Activated T-cell treated with anti-CD3 and anti-CD28 coated beads for 1 hour (primary cell): ENCODE measurements around the gene SETD1A.

Source experiments
- DNase-seq: peaks from one replicate; pipeline ENCODE4 v3.0.0-alpha.2; 2020; ENCODE audit warnings: low read depth

SETD1A gene

DNA sequence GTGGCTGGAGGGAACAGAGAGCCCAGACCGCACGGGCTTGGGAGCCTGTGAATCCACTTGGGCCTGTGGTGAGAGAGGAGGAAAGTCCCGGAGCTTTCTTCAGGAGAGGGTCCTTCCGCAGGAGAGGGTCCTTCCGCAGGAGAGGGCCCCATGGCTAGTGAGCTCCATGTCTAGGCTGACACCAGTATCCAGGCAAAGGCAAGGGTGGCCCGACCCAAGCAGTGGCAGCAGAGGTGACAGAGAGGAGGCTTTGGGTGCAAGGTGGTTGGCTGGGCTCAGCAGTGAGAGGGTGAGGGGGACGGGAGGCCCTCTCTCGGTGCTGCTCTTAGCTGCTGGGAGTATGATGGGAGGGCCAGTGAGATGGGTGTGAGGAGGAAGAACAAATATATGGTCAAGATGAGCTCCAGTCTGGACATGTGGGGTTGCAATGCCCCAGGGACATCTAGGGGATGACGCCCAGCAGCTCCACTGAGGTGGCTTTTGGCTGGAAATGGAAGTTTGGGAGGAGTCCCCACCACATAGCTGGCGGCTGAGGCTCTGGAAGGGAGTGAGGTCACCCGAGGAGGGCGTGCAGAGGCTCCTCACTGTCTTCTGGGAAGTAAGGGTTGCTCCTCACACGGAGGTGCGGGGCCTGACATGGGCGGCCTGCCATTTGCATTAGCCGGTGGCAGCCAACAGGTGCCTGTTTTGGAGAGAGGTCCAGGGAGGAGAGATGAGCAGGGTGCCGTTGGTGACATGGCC, 25.2 kb downstream of the SETD1A start:
- no peak for DNase-seq

GRCh38 chr16:30983289-30983889, 25.8 kb downstream of the SETD1A start:
- no peak for DNase-seq

DNA sequence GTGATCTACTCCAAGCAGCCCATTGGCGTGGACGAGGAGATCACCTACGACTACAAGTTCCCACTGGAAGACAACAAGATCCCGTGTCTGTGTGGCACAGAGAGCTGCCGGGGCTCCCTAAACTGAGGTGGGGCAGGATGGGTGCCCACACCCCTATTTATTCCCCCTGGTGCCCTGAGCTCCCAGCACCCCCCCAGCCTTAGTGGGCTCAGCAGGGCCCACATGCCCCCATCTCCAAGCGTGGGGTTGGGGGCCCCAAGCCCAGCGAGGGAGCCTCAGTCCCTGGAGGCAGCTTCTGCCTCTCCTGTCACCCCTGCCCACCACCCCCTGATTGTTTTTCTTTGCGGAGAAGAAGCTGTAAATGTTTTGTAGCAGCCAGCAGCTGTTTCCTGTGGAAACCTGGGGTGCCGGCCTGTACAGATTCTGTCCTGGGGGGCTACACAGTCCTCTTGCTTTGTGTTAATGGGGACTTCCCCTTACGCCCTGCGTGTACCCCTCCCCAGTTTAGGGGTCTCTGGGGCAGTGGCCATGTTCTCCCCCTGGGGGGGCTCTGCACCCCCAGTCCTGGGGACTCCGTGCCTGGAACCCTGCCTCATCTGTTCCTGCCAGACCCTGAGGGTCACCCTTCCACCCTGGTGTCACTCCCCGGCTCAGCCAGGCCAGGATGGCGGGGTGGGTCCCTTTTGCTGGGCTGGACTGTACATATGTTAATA, 26.5 kb downstream of the SETD1A start:
- no peak for DNase-seq

DNA sequence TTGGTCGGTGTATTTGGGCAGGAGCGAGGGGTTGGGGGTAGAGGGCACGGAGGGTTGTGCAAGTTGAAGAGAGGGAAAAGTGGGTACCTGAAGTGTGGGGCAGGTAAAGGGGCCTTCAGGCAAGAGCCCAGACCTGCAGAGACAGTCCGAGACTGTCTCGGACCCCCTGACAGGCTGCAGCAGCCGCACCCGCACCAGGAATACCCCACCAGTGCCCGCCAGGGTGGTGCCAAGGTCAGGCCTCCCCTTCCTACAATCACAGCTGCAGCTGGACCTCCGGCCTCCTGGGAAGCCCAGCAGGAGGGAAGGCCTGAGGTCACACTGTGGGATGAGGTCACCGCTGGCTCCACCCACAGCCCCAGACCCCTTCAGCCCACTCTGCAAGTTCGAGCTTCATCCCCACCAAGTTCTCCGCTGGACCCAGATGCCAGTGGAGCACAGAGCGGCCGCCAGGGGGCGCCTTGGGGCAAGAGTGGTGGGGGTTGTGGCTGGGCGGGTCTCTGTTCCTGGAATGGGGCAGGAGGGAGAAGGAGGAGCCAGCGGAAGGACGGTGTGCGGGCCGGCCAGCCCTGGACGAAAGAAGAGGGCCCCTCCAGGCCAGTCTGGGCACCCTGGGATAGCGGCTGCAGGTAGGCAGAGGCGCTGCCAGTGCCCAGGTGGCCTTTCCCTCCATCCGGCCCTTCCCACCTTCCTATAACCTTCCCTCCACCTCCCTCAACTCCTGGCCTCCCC, 27.3 kb downstream of the SETD1A start, which contains the start of gene HSD3B7:
Gene HSD3B7 (plus strand): TSS at position 539 of the 732 bp plus-strand sequence. CDS start 452 bp downstream, outside the sequence.
- peak; percentile 84 for DNase-seq

- DNase-seq, result no peak
These were observed 28.0 kb downstream of the SETD1A start for GRCh38 chr16:30985401-30986128.

DNA sequence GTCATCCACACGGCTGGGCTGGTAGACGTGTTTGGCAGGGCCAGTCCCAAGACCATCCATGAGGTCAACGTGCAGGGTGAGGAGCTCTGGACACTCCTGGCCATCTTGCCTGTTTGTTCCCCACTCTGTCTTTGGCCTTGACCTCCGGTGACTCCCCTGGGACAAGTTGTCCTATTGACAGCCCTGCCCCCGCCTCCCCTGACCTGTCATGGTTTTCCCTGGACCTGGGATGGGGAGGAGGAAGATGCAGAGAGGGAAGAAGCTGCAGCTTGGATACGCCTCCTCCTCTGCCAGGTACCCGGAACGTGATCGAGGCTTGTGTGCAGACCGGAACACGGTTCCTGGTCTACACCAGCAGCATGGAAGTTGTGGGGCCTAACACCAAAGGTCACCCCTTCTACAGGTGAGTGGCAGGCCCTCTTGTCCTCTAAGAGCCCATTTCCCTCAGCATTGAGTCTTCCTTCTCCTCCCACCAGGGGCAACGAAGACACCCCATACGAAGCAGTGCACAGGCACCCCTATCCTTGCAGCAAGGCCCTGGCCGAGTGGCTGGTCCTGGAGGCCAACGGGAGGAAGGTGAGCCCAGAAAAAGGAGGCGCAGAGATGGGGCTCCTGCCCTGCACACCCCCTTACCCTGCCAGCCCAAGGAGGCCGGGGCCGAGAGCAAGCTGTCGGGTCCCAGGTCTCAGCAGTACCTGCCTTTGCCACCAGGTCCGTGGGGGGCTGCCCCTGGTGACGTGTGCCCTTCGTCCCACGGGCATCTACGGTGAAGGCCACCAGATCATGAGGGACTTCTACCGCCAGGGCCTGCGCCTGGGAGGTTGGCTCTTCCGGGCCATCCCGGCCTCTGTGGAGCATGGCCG, 28.8 kb downstream of the SETD1A start:
- no peak for DNase-seq

DNA sequence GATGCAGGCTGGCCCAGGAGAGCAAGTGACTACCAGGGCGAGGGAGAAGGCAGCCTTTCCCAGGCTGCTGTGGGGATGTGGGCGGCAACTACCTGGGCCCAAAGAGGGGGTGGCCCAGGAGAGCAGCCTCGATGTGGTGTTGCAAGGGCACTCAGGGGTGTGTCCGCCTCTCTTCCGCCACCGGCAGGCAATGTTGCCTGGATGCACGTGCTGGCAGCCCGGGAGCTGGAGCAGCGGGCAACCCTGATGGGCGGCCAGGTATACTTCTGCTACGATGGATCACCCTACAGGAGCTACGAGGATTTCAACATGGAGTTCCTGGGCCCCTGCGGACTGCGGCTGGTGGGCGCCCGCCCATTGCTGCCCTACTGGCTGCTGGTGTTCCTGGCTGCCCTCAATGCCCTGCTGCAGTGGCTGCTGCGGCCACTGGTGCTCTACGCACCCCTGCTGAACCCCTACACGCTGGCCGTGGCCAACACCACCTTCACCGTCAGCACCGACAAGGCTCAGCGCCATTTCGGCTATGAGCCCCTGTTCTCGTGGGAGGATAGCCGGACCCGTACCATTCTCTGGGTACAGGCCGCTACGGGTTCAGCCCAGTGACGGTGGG, 30.1 kb downstream of the SETD1A start:
- no peak for DNase-seq

- no peak for DNase-seq
These were observed 32.0 kb downstream of the SETD1A start for GRCh38 chr16:30989469-30990047.

DNA sequence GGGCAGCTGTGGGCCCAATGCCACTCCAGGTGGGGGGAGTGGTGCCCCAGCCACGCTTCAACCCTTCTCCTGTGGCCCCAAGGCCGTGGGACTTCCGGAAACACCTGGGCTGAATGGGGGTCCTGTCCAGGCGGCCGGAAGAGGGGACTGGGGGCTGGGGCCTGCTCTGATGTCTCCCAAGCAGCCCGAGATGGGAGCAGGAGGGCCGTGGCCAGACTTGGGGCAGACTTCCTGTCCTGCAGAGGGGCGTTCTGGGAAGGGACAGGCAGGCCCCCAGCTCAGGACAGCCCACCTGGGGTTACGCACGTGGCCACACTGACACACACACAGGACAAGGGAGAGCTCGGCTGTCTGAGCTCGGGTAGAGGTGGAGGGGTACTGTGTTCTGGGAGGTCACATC, 32.6 kb downstream of the SETD1A start:
- no peak for DNase-seq

GRCh38 chr16:30991052-30991451, 33.5 kb downstream of the SETD1A start:
- DNase-seq, result no peak

DNA sequence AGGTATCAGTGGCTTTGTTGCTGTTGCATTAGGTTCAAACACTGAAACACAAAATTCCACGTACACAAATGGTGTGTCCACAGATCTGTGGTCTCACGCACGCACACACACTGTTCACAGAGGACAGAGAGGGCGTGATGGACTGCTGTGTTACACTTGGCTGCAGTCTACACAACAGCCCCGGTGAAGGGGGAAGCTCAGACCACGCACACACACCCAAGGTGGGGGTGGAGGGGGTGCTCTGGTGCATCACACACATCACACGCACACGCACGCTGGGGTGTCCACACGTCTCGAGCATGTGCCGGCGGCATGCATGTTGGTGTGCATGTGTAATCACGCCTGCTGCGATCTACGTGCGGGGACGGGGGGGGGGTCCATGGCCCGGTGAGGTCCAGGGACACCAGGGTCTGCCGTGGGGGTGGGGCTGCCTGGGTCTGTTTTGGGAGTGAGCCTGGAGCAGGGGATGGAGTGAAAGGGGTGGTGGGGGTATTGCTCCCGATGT, 34.8 kb downstream of the SETD1A start:
- no peak for DNase-seq

DNA sequence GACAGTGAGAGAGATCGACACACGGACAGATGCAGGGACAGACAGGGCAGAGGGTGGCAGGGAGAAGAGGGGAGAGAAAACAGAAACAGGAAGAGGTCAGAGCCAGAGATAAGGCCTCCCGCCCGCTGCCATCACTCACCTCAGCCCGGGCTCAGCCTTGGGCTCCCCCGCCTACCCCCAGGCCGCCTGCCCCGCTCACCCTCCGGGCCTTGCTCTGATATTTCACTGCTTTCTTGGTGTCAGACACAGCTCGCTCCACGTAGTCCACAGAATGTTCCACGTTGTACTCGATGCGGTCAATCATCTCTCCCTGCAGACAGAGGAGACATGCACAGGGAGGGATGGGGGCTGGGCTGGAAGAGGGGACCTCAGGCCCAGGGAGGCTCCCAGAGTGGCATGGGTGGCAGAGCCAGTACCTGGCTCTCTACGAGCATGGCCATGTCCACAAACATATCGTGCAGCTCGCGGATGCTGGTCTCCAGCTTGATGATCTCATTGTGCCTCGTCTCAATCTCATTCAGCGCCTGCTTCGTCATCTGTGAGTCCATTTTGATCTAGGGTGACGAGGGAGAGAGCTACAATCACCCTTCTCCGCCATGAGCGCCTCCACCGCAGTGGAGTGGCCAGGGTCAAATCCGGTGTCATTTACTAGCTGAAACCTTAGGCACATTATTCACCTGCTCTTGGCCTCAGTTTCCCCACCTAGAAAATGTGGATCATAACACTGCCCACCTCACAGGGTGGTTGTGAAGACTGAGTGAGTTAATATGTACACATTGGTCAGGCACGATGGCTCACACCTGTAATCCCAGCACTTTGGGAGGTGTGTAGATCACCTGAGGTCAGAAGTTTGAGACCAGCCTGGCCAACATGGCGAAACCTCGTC, 35.6 kb downstream of the SETD1A start:
- DNase-seq, result no peak

- DNase-seq, result no peak
These were observed 38.4 kb downstream of the SETD1A start for GRCh38 chr16:30995927-30996323.

DNA sequence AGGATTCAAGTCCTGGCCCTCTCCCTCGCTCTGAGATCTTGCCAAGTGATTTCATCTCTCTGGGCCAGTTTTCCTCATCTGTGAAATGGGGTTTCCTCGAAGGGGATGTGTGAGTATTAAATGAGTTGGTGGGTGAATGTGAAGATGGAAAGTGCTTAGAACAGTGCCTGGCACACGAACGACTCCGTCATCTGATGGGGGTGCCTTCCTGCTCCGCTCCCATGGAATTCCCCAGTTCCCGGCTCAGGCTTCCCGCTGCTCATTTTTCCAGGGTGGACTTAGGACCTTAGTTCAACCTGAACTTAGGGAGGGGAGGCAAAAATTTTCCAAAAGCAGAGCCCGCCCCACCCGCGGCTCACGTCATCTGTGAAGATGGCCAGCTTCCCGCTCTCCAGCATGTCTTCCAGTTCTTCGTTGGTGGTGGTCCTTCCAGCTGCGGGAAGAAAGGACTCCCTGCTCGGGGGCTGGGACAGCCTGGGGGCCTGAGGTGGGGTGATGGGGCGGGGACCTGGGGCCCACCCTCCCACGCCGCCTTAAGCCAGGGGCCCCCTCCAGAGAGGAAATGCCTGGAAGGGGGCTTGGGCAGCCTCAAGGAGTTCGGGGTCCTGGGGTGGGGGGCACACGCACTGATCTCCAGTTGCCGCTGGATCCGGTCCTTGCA, 38.9 kb downstream of the SETD1A start:
- no peak for DNase-seq

DNA sequence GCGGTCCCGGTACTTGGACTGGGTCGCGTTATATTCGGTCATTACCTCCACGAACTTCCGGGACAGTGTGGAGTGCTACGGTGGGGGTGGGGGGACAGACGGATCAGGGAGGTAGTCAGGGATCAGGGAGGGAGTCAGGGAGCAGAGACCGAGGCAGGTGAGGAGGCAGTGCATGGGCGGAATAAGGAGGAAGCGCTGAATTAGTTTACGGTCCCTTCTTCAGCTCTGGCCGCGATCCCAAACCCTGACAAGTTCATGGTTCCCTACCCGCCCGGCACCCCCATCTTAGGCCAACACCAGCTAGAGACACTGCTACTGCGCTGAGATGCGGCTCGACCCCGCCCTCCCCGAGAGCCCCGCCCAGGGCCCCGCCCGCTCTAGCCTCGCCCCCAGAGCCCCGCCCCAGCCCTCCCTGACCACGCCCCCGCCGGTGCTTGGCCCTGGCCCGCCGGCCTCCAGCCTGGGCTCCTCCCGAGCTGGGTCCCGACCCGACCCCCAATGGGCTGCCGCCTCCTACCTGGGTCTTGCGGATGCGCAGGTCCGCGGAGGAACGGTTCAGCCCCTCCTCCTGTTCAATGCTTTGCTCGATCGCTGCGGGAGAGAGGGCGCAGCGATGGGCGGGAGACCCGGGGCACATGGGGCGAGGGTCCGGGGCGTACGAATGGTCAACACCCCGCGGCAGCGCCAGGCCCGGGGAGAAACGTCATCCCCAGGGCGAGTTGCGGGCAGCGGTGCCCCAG, 39.6 kb downstream of the SETD1A start:
- DNase-seq, result peak; percentile 82

GRCh38 chr16:30997725-30998711, 40.5 kb downstream of the SETD1A start:
- DNase-seq, result no peak
